ENCODE data around the gene ALX4.

Gene ALX4

DNA sequence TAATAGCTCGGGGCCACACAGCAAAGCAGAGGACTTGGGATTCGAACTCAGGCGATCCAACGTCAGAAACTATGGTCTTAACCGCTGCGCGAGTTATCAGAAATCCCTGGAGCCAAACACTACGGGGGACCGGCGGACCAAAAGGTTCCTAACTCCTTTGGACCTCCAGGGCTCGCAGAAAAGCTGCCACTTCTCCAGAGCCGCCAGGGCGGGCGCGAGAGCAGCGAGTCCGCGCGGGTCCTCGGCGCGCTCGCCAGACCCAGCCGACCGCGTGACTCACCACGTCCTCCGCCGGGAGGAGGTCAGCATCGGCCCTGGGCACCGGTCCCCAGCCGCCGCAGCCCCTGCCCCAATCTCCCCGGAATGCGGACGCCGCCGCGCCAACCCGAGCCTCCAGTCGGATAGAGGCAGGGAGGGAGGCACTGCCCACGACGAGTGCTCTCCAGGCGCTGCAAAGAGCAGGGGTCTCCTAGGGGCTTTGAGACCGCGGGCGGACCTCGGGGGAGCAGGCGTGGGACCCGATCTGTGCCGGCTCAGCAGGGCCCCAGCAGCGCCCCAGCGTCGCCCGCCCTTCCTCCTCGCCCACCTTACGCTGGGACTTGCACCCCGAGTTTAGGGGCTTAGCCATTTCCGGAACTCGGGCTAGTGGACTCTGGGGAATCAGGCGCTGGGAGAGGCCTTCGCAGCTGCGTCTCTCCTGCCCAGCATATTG is 6.2 kb upstream of the ALX4 start:
- DNase-seq (ENCODE audit: low spot score), result no peak

DNA sequence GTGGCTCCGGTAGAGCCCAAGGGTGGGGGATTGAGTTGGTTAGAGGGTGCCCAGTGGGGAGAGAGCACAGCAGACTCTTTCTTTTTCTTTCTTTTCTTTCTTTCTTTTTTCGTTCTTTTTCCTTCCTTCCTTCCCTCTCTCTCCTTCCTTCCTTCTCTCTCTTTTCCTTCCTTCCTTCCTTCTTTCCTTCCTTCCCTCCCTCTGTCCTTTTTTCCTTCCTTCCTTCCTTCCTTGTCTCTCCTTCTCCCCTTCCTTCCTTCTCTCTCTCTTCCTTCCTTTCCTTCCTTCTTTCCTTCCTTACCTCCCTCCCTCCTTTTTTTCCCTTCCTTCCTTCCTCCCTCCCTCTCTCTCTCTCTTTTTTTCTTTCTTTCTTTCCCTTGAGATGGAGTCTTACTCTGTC is 4.8 kb upstream of the ALX4 start:
- DNase-seq (ENCODE audit: low spot score), result no peak

DNA sequence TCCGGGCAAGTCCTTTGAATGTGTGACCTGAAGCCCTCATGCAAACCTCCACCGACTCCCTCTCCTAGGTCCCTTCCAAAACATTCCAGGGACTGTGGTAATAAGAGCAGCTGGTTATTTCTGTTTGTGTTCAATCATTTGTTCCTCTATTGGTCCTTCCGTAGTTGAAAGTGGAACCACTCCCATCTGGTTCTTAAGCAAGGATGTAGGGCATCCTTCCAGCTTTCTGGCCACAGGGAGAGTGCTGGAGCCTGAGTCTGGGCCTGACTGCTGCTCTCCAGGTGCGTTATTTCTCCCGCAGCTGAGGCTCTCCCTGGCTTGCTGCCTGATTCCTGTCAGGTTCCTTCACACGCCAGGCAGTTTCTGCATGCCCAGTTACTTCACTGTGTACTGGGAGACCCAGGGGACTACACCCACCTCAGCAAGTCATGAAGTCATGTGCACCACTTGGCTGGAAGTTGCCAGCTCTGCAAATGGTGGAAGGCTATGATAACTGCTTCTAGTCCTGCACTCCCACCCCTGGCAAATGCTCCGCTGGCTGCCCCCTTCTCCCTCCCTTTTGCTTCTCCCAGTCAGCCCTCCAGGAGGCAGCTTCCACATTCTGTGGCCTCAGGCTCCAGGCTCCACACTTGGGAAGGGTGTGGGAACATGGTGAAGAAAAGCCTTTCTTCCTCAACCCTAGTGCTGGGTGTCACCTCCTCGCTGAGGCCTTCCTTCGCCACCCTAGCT is 4.0 kb upstream of the ALX4 start:
- DNase-seq (ENCODE audit: low spot score), result no peak

DNA sequence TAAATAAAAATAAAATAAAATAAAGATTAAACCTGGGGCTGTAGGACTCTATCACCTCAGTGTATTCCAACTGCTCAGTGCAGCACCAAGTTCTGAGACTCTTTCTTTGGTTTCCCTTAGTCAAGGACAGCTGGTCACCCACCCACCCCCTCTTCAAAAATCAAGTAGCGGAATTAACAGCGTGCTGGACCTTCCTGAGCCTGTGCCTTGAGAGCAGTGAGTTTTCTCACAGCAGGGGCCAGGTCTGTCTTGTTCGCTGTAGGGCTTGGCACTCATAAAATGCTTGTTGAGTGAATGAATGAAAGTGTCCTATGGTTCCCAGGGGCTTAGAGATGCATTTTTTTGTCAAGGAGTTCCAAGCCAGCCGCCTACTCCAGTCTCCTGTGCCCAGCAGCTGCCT is 2.9 kb upstream of the ALX4 start:
- no peak for DNase-seq (ENCODE audit: low spot score)

- DNase-seq (ENCODE audit: low spot score), result no peak
These were observed 1.7 kb upstream of the ALX4 start for GRCh38 chr11:44311339-44312261.

DNA sequence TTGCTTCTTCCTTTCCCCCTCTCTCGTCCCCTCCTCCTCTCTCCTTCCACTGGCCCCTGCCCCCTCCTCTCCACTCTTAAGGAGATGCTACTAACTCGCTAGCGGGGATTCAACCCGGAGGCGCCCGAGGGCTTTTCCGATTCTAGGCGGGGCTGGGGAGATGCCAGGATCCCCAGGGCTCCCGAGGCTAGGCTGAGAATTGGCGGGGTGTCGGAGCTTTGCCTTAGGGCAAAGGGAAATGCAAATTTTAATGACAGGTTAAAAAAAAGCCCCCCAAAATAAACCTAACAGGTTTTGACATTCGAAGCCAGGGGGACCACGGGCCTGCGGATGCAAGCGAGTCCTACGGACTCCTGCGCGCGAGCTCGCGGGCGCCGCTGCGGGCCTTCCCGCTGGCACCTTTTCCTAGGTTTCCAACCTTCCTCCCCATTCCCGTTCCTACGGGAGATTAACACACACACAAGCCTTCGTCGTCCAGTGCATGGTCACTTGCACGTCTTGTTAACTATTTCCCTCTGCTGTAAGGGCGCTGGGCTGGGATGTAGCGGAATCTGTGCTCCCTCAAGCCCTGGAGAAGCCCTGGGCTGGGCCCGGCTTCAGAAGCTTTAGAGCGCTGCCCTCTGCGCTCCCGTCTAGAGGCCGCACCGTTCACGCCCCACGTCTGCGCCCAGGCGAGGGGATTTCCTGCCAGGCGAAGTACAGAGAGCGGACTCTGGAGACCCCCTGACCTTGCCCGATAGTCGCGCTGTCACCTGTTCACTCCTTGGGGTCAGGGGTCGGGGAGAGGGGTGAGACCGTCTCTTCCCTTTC is 729 bp upstream of the ALX4 start:
- DNase-seq (ENCODE audit: low spot score), result no peak

DNA sequence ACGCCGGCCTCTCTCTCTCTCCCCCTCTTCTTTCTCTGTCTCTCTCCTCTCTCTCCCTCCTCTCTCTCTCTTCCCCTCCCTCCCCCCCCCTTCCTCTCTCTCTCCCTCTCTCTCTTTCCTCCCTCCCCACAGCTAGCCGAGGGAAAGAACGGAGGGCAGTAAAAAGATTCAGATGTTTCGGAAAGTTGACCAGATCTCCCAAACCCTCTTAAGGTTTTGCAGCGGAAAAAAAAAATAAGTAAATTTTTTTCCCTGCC is 195 bp upstream of the ALX4 start:
- no peak for DNase-seq (ENCODE audit: low spot score)

GRCh38 chr11:44308923-44309477 is 939 bp downstream of the ALX4 start:
- DNase-seq (ENCODE audit: low spot score), result no peak

DNA sequence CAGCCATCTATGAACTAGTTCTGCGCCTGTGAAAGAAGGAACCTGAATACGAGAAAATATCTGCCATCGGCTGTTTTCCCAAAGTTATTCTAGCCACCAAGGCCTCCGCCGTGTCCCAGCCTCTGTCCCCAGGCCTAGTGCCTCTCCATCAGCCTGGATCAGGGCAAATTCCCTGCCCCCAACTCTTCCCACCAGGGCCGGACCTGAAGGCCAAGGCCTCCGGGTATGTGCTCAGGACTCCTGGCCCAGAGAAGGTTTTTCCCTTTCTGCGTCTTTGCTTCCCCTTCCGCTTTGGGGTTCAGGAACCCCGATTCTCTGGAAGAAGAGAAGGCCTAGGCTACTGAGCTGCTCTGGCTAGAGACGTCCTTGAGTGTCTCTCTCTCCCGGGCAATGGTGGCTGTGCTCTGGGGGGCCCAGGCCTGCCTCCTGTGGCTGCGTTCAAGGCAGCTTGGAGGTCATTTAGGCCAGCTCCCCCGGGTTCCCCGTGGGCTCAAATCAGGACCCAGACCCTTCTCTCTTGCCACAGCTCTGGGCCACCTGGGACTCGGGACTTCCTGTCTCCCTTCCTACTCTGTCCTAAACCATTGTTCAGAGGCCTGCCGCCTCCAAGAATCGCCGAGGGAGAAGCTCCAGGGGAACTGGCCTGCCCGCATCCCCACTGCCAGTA is 1.6 kb downstream of the ALX4 start:
- DNase-seq (ENCODE audit: low spot score), result no peak

- DNase-seq (ENCODE audit: low spot score), result no peak
These were observed 2.4 kb downstream of the ALX4 start for GRCh38 chr11:44307340-44308099.

DNA sequence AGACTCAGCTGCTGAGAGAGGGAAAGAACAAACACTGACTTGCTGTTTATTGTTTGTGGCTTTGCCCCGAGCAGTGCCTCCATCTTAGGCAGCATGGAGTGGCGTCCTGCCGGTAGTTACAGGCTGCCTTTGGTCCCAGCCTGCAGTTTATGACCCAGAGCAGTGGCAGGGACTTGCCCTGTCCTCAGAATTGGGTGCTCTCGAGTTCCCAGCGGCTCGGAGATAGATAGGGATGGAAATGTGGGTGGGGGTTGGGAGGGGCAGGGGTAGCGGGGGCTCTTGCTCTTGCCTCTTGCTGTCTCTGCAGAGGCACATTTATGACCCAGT is 3.1 kb downstream of the ALX4 start:
- DNase-seq (ENCODE audit: low spot score), result no peak

GRCh38 chr11:44306052-44306917 is 3.7 kb downstream of the ALX4 start:
- no peak for DNase-seq (ENCODE audit: low spot score)

- peak; percentile 17 for DNase-seq (ENCODE audit: low spot score)
These were observed 4.4 kb downstream of the ALX4 start for GRCh38 chr11:44305470-44306051.

DNA sequence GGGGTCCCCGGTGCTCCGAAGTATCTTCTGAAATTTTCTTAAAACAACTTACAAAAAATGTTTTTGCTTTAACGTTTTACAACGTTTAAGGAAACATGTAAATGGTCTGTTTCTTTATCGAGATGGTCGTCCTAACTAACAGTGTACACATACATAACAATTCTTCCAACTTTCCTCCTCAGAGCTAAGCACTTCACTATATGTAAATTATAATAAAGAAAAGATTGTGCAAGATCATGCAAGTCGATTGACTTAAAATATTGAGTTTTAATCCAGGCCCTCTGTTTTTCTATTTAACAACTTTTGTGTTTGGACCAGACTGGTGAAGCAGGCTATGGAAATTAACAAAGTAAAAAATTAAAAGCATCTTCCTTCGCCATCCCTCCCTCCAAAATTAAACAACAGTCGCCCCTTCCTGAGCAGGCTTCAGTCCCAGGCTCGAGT is 4.9 kb downstream of the ALX4 start:
- DNase-seq (ENCODE audit: low spot score), result no peak

GRCh38 chr11:44304091-44305025 is 5.6 kb downstream of the ALX4 start:
- no peak for DNase-seq (ENCODE audit: low spot score)

DNA sequence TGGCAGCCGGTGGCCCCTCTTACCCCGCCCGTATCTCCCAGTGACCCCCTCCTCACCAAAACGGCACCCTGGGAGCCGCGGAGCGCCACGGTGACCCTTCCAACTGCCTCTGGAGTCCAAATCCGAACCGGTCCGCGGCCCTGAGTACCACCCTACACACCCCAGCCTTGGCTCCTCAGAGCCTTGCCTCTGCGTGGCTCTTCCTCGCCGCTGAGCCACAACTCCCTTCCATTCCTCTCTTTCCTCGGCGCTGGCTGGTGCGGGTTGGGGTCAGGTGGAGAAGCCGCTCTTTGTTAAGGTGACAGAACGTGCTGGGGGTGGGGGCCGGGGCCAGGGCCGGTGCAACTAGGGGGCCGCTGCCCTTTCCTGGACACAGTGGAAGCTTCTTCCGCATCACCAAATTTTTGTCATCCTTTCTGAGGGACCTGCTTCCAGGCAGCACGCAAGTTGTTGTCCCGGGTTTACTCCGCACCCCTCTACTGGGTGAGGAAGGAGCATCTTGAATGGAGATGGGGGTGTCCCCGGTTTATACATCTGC is 6.5 kb downstream of the ALX4 start:
- no peak for DNase-seq (ENCODE audit: low spot score)

DNA sequence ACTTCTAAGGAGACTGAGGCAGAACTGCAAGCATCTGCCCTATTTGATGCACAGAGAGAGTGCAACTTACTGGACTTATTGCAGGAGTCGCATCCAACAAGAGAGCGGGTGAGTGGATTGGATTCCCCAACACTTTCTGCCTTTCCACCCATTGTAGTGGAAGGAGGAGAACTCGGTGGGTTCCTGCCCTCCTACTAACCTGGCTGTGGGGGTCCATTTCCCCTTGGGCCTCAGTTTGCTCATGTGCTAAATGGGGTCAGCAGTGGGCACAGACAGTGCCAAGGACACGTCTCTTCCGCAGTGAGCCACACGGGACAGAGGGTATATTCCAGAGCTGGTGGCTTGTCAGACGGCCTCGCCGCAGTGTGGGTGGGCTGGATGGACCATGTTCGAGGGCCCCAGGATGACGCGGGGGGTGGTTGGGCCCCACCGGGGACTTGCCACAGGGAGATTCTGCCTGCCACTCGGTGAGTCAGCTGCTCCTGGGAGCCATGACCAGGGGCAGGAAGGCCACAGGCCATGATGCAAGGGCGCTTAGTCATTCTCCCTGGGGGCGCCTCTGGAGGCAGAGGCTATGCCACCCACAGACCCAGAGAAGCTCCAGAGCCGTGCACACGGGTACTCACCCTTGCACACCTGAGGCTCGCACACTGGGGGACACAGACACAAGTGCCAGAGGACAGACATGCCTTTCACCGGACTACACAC is 8.2 kb downstream of the ALX4 start:
- no peak for DNase-seq (ENCODE audit: low spot score)
